Left ventricle myocardium inferior (tissue), 1 donor: Measurements from ENCODE around the gene PPM1D. TPM values are rescaled to one million over a fixed set of nuclear protein-coding genes. Genes with fewer than 3 reads are reported as not detected.

Experiments used
- DNase-seq: peaks from one replicate; pipeline ENCODE4 v3.0.0-alpha.2; 2020
- H3K27ac ChIP-seq: fragments of 200-600 bp; replicated peaks from 2 replicates; pipeline ENCODE4 v1.8.0; 2021
- H3K27me3 ChIP-seq: fragments of 200-600 bp; 2 replicates; pipeline ENCODE4 v1.8.0; 2021; ENCODE audit warnings: low read depth
- H3K36me3 ChIP-seq: fragments of 200-600 bp; 2 replicates; pipeline ENCODE4 v1.8.0; 2021
- H3K4me1 ChIP-seq: fragments of 200-600 bp; 2 replicates; pipeline ENCODE4 v1.8.0; 2021
- H3K4me3 ChIP-seq: fragments of 200-600 bp; 2 replicates; pipeline ENCODE4 v1.8.0; 2021; ENCODE audit warnings: mild to moderate bottlenecking, moderate library complexity
- H3K9me3 ChIP-seq: fragments of 200-600 bp; replicated peaks from 2 replicates; pipeline ENCODE4 v1.8.0; 2021
- CTCF ChIP-seq: fragments of 200-600 bp; IDR thresholded peaks from 2 replicates; pipeline ENCODE4 v1.8.0; 2021; ENCODE audit warnings: antibody characterized with exemption, mild to moderate bottlenecking, borderline replicate concordance
- intact Hi-C: fragments of 100-400 bp; cut with micrococcal nuclease; formaldehyde crosslinking; loops from one replicate; pipeline ENCODE4 v1.11.0; 2022
- total RNA-seq: library from RNA; stranded (reverse); fragmentation: NEBNext Ultra II Directional; extraction: Animal tissue kit (Norgen Biotek cat#: 25700); gene quantifications from one replicate; pipeline ENCODE4 v1.2.1, GENCODE V29; 2021
- donor health status: DM: no; HTN: yes; CAD: no; lungs with severe emphysema.

The PPM1D gene
- total RNA-seq, 1 donor from 2014 or later = 6.8 TPM

DNA sequence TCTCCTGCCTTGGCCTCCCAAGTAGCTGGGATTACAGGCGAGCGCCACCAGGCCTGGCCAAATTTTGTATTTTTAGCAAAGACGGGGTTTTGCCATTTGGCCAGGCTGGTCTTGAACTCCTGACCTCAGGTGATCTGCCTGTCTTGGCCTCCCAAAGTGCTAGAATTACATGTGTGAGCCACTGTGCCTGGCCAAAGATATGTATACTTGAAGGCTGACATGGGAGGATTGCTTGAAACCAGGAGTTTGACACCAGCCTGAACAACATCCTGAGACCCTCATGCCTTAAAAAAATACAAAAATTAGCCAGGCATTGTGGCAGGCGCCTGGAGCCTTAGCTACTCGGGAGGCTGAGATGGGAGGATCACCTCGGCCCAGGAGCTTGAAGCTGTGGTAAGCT, 80.8 kb downstream of the PPM1D start:
- TF ChIP-seq CTCF = no peak
- no peak for DNase-seq
- Histone ChIP-seq H3K4me1 (peaks cover 19% of the 10 kb centered on the region), H3K9me3 (no peaks in the 10 kb centered on the region), H3K4me3 (no peak overlapping the region), H3K36me3 (peaks cover 24% of the 10 kb centered on the region), H3K27ac (no peak overlapping the region), H3K27me3 (no peaks in the 10 kb centered on the region)
- intact Hi-C loops = no loop called here

- Histone ChIP-seq H3K27me3 (no peaks in the 10 kb centered on the region), H3K36me3 (peaks cover 68% of the 10 kb centered on the region), H3K9me3 (no peaks in the 10 kb centered on the region), H3K27ac (no peak overlapping the region), H3K4me1 (no peaks in the 10 kb centered on the region), H3K4me3 (no peak overlapping the region)
- DNase-seq = no peak
- intact Hi-C loops = no loop called here
- TF ChIP-seq CTCF = no peak
Measured at GRCh38 chr17:60685437-60685836, 85.4 kb downstream of the PPM1D start.

DNA sequence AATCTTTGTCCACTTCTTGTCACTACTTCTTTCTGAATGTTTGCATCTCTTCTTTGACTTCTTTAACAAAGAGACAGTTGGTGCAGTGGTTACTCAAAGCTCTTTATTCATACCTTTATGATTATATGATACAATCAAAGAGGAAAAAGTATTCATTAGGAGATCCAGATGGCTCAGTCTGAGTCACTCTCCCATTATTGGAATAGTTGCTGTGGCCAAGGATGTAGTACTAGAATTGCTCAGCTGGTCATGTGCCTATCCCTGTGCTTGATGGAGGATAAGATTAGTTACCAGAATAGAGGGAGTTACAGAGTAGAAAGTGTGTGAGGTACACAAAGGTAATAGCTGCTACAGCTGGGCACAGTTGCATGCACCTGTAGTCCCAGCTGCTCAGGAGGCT, 96.0 kb downstream of the PPM1D start:
- H3K9me3 ChIP-seq = no peaks in the 10 kb centered on the region
- no peaks in the 10 kb centered on the region for H3K27me3 ChIP-seq
- no peaks in the 10 kb centered on the region for H3K4me1 ChIP-seq
- intact Hi-C loops = no loop called here
- no peak for TF ChIP-seq CTCF
- no peak for DNase-seq
- no peak overlapping the region for H3K4me3 ChIP-seq
- H3K27ac ChIP-seq = no peak overlapping the region
- peaks cover 41% of the 10 kb centered on the region for H3K36me3 ChIP-seq

DNA sequence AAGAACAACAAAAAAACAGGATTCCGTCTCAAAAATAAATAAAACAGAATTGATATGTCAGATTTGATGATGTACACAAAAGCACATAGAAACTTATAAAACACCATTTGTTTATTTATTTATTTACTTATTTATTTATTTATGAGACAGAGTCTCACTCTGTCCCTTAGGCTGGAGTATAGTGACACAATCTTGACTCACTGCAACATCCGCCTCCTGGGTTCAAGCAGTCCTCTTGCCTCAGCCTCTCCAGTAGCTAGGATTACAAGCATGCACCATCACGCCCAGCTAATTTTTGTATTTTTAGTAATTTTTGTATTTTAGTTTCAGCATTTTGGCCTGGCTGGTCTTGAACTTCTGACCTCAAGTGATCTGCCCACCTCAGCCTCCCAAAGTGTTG, 99.1 kb downstream of the PPM1D start:
- no peak for DNase-seq
- no peaks in the 10 kb centered on the region for H3K27me3 ChIP-seq
- no peaks in the 10 kb centered on the region for H3K4me1 ChIP-seq
- H3K9me3 ChIP-seq = no peaks in the 10 kb centered on the region
- TF ChIP-seq CTCF = no peak
- peaks cover 25% of the 10 kb centered on the region for H3K36me3 ChIP-seq
- H3K27ac ChIP-seq = no peak overlapping the region
- intact Hi-C loops = no loop called here
- H3K4me3 ChIP-seq = no peak overlapping the region

GRCh38 chr17:60704170-60704569, 104.2 kb downstream of the PPM1D start:
- no peak overlapping the region for H3K27ac ChIP-seq
- H3K27me3 ChIP-seq = no peaks in the 10 kb centered on the region

More at GRCh38 chr17:60704170-60704569, 104.2 kb downstream of the PPM1D start:
- DNase-seq = no peak
- H3K9me3 ChIP-seq = no peaks in the 10 kb centered on the region
- H3K4me1 ChIP-seq = no peaks in the 10 kb centered on the region
- H3K36me3 ChIP-seq = peaks cover 19% of the 10 kb centered on the region
- H3K4me3 ChIP-seq = no peak overlapping the region
- intact Hi-C loops = no loop called here
- TF ChIP-seq CTCF = no peak
